VCaP (cell line): ENCODE data around the gene GHSR.
"Not testable (repeated sequence)": the region's sequence is repeated elsewhere in the genome, so short reads cannot be mapped to it uniquely, and the experiment has no call there.

Source experiments
- H3K27ac ChIP-seq: fragments of 450-650 bp; 2 replicates; pipeline ENCODE4 v1.5.1; 2017
- TF ChIP-seq, protein P1 (sequence below): fragments of 450-650 bp; conservative IDR thresholded peaks from 2 replicates; pipeline ENCODE4 v1.5.1; 2017; ENCODE audit warnings: mild to moderate bottlenecking, moderate library complexity

Gene GHSR

GRCh38 chr3:172447611-172448579 is at the start of gene GHSR:
Gene GHSR, minus strand, starts transcription at chr3:172448456. Its CDS starts 43 bp downstream, at chr3:172448413.
- H3K27ac ChIP-seq = no peak within 1 kb of the TSS
- TF ChIP-seq, protein P1, sequence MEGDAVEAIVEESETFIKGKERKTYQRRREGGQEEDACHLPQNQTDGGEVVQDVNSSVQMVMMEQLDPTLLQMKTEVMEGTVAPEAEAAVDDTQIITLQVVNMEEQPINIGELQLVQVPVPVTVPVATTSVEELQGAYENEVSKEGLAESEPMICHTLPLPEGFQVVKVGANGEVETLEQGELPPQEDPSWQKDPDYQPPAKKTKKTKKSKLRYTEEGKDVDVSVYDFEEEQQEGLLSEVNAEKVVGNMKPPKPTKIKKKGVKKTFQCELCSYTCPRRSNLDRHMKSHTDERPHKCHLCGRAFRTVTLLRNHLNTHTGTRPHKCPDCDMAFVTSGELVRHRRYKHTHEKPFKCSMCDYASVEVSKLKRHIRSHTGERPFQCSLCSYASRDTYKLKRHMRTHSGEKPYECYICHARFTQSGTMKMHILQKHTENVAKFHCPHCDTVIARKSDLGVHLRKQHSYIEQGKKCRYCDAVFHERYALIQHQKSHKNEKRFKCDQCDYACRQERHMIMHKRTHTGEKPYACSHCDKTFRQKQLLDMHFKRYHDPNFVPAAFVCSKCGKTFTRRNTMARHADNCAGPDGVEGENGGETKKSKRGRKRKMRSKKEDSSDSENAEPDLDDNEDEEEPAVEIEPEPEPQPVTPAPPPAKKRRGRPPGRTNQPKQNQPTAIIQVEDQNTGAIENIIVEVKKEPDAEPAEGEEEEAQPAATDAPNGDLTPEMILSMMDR = no peak

- H3K27ac ChIP-seq = not testable (repeated sequence)
- TF ChIP-seq, protein P1 = peak; percentile 84
Observed at GRCh38 chr3:172490198-172490669, 42.0 kb upstream of the GHSR start.

DNA sequence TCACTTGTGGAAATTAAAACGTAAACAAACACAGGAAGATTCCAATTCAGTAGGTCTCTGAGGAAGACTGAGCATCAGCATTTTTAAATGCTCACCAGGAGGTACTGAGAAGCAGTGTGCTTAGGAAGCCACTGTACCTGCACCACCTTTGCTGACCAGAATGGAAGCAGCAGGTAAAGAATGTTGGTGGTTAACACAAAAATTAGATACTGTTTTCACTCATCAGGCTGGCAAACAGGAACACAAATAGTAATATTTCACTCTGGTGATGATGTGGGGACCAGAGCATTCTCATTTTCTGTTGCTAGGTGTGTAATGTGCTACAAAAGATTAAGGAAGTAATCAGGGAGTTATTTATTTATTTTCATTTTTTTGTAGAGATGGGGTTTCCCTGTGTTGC is 29.9 kb upstream of the GHSR start:
- H3K27ac ChIP-seq = peak overlapping the region; percentile 58
- TF ChIP-seq, protein P1 = no peak

- TF ChIP-seq, protein P1 = no peak
- peak overlapping the region; percentile 58 for H3K27ac ChIP-seq
Observed at GRCh38 chr3:172476347-172476746, 28.1 kb upstream of the GHSR start.

- TF ChIP-seq, protein P1 = no peak
- H3K27ac ChIP-seq = no peak overlapping the region
Observed at GRCh38 chr3:172475703-172476102, 27.4 kb upstream of the GHSR start.

DNA sequence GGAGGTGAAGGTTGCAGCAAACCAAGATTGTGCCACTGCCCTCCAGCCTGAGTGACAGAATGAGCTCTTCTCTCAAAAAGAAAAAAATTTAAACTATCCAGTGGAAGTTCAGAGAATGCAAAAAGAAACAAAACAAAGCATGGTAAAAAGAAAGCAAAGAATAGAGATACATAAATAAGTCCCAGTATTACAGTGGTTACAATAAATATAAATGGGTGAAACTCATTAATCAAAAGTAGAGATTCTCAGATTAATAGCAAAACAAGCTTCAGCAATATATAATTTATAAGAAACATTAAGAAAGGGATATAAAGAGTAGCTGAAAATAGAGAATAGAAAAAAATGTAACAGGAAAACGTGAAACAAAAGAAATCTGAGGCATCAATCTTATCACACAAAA is 23.6 kb upstream of the GHSR start:
- TF ChIP-seq, protein P1 = no peak
- no peak overlapping the region for H3K27ac ChIP-seq

DNA sequence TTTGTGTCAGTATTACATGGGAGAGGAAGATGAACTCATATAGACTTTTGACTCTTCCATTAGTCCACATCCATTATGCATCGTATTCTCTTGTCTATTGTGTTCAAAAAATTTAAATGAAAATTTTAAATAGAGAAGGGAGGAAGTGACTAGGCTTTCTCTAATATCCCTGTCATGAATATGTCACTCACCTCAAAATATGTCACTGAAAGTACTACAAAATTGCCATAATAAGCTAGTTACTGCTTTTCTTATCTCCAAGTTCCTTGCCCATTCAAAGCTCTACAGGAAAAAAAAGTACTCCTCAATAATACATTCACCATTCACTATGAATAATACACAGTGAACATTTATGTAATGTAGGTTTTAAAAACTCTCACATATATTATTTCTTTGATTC is 22.3 kb upstream of the GHSR start:
- H3K27ac ChIP-seq = no peak overlapping the region
- TF ChIP-seq, protein P1 = no peak
